A549 (cell line): ENCODE data around the gene CCL25. TPM values are rescaled to one million over a fixed set of nuclear protein-coding genes. Genes with fewer than 3 reads are reported as not detected.

Source experiments
- ATAC-seq, 2 experiments: fragments of 200-7000 bp in 1 of 2; fragments of >200 bp in 1 of 2; cut with Nextera tagmentation in 1 of 2; cut with Tn5 transposase in 1 of 2; 3 replicates each; pipeline versions ENCODE4 v1.8.0 to v1.9.1; 2018 to 2020; ENCODE audit warnings: mild to moderate bottlenecking in 1 of 2, moderate library complexity in 1 of 2
- CTCF ChIA-PET: fragments of 300-600 bp; sonication (Branson Sonifier 250); formaldehyde crosslinking; extraction: SDS; loops from one replicate; lab custom pipeline; 2021; ENCODE audit warnings: antibody characterized with exemption, inconsistent platforms; lab: Yijun Ruan, JAX
- POLR2A ChIA-PET: fragments of 350-600 bp; formaldehyde crosslinking; extraction: SDS; loops from one replicate; lab custom pipeline; 2021; ENCODE audit warnings: antibody characterized with exemption, inconsistent platforms; lab: Yijun Ruan, JAX
- DNase-seq, 2 experiments: peaks; one replicate each; pipeline versions ENCODE4 v3.0.0 to v3.0.0-alpha.2; 2011 to 2016; ENCODE audit warnings: low read depth in 1 of 2, low spot score in 1 of 2
- FAIRE-seq: peaks from 2 replicates; lab custom pipeline; 2011; peaks lifted over from hg19 to GRCh38; lab: Jason Lieb, UNC
- H3K27ac ChIP-seq, 2 experiments: fragments of >200 bp; sonication (Bioruptor Twin); formaldehyde crosslinking; 3 replicates each; pipeline ENCODE4 v1.5.1; 2016 to 2017
- H3K4me1 ChIP-seq: fragments of >200 bp; sonication (Bioruptor Twin); formaldehyde crosslinking; 3 replicates; pipeline ENCODE4 v1.6.1; 2016
- H3K4me2 ChIP-seq: fragments of >200 bp; sonication (Bioruptor Twin); formaldehyde crosslinking; 3 replicates; pipeline ENCODE4 v1.6.1; 2016
- H3K4me3 ChIP-seq: fragments of >200 bp; sonication (Bioruptor Twin); formaldehyde crosslinking; 3 replicates; pipeline ENCODE4 v1.5.1; 2016
- H3K9me3 ChIP-seq: fragments of >200 bp; sonication (Bioruptor Twin); formaldehyde crosslinking; 3 replicates; pipeline ENCODE4 v1.6.1; 2016
- BHLHE40 ChIP-seq: IDR thresholded peaks from 2 replicates; pipeline ENCODE4 v1.6.1; 2012; ENCODE audit warnings: low read depth, low read length, inconsistent platforms
- CBX2 ChIP-seq: fragments of 200-600 bp; sonication (generic); IDR thresholded peaks from 2 replicates; pipeline ENCODE4 v1.6.1; 2016; ENCODE audit warnings: low read depth, mild to moderate bottlenecking, borderline replicate concordance
- CEBPB ChIP-seq, 2 experiments: fragments of >200 bp in 1 of 2; sonication (Bioruptor Twin) in 1 of 2; formaldehyde crosslinking in 1 of 2; IDR thresholded peaks; 2 replicates each; pipeline ENCODE4 v1.6.1; 2012 to 2016
- CHD2 ChIP-seq: fragments of 150-350 bp; IDR thresholded peaks from 2 replicates; pipeline ENCODE4 v1.6.1; 2014; ENCODE audit warnings: low read length; ENCODE audit not compliant: partially characterized antibody
- EP300 ChIP-seq, 2 experiments: fragments of >200 bp; sonication (Bioruptor Twin); formaldehyde crosslinking; IDR thresholded peaks; 2 replicates in 1 of 2; 3 replicates in 1 of 2; pipeline ENCODE4 v1.6.1; 2016 to 2017
- FOXS1 ChIP-seq: fragments of 250-450 bp; sonication (Bioruptor Pico); IDR thresholded peaks from 2 replicates; pipeline ENCODE4 v1.5.0; 2020; ENCODE audit warnings: mild to moderate bottlenecking, moderate library complexity
- GATA3 ChIP-seq: IDR thresholded peaks from 2 replicates; pipeline ENCODE4 v1.6.1; 2012; ENCODE audit warnings: borderline replicate concordance
- HOXB13 ChIP-seq: fragments of 250-450 bp; sonication (Bioruptor Pico); IDR thresholded peaks from 2 replicates; pipeline ENCODE4 v1.5.0; 2020; ENCODE audit warnings: low read depth, mild to moderate bottlenecking, moderate library complexity
- JUN ChIP-seq, 2 experiments: fragments of >200 bp; sonication (Bioruptor Twin); formaldehyde crosslinking; IDR thresholded peaks; 2 replicates in 1 of 2; 3 replicates in 1 of 2; pipeline ENCODE4 v1.6.1; 2016 to 2017
- JUNB ChIP-seq: fragments of >200 bp; sonication (Bioruptor Twin); formaldehyde crosslinking; IDR thresholded peaks from 2 replicates; pipeline ENCODE4 v1.6.1; 2016
- MAZ ChIP-seq: fragments of 150-350 bp; IDR thresholded peaks from 2 replicates; pipeline ENCODE4 v1.6.1; 2014; ENCODE audit warnings: antibody characterized with exemption, low read depth, low read length, borderline replicate concordance
- MYC ChIP-seq: IDR thresholded peaks from 2 replicates; pipeline ENCODE4 v1.6.1; 2012; ENCODE audit warnings: mild to moderate bottlenecking, inconsistent platforms, low read length, improper control_type of control experiment, borderline replicate concordance
- NPAS2 ChIP-seq: fragments of 250-450 bp; sonication (Bioruptor Pico); IDR thresholded peaks from 2 replicates; pipeline ENCODE4 v1.8.0; 2022; ENCODE audit warnings: mild to moderate bottlenecking, moderate library complexity, borderline replicate concordance
- PHF8 ChIP-seq: fragments of 200-600 bp; sonication (generic); IDR thresholded peaks from 2 replicates; pipeline ENCODE4 v1.6.1; 2016; ENCODE audit warnings: low read depth, mild to moderate bottlenecking, antibody characterized with exemption, moderate library complexity, borderline replicate concordance
- POLR2AphosphoS2 ChIP-seq: conservative IDR thresholded peaks from 2 replicates; pipeline ENCODE4 v1.6.1; 2012; ENCODE audit warnings: low read length, improper control_type of control experiment, inconsistent platforms
- TFCP2L1 ChIP-seq: fragments of 250-450 bp; sonication (Bioruptor Pico); IDR thresholded peaks from 2 replicates; pipeline ENCODE4 v1.5.0; 2021; ENCODE audit warnings: mild to moderate bottlenecking
- ZC3H11A ChIP-seq: fragments of 450-650 bp; IDR thresholded peaks from 2 replicates; pipeline ENCODE4 v1.6.1; 2014; ENCODE audit warnings: antibody characterized with exemption, mild to moderate bottlenecking
- ZNF302 ChIP-seq: fragments of 250-450 bp; sonication (Bioruptor Pico); IDR thresholded peaks from 2 replicates; pipeline ENCODE4 v1.9.0; 2021; ENCODE audit warnings: inconsistent platforms, mild to moderate bottlenecking, moderate library complexity
- WGBS: methylation state at CpG from one replicate; pipeline ENCODE4 v1.1.6; 2017; ENCODE audit errors: missing lambda C conversion rate; 5-methylcytosine and 5-hydroxymethylcytosine counted together
- polyA plus RNA-seq, 4 experiments: library from polyadenylated mRNA; depleted of rRNA in 3 of 4; stranded (reverse); fragments of >200 nt; fragmentation: RNase III in 1 of 4; extraction: RNeasy Plus Mini Kit Qiagen cat#74134 plus additional on column Dnase treatment in 1 of 4; gene quantifications; 2 replicates in 3 of 4; 3 replicates in 1 of 4; pipeline ENCODE4 v1.2.3, GENCODE V29; 2011 to 2017
- TF ChIP-seq, protein P1 (sequence below): fragments of 250-450 bp; sonication (Bioruptor Pico); IDR thresholded peaks from 2 replicates; pipeline ENCODE4 v1.5.0; 2020; ENCODE audit warnings: low read depth, mild to moderate bottlenecking, moderate library complexity
- TF ChIP-seq, protein P2 (sequence below): IDR thresholded peaks from 2 replicates; pipeline ENCODE4 v1.6.1; 2012
- TF ChIP-seq, protein P3 (sequence below): fragments of 250-450 bp; sonication (Bioruptor Pico); IDR thresholded peaks from 2 replicates; pipeline ENCODE4 v1.5.0; 2021; ENCODE audit warnings: mild to moderate bottlenecking, moderate library complexity, borderline replicate concordance

The CCL25 gene
- polyA plus RNA-seq, 2 of the 4 experiments (the other 2 are of a cell fraction) = not detected

DNA sequence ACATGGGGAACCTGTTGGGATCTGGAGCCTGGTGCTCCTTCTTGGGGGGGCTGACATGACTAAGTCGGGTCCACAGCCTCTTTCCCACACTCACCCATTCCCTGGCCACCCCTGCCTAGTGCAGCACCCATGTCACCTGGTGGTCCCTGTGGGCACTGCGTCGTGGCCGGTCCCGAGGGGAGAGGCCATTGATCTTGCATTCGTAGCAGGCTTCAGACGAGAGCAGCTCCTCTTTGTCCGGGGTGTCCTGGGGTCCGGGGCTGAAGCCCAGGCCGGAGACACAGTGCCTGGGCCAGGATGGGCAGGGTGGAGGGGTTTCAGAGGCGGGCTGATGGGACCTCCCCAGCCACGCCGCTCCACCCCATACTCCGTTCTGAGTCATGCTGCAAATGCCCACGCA lies 19.4 kb downstream of the CCL25 start:
- Histone ChIP-seq H3K27ac (no peak overlapping the region), H3K4me2 (no peak overlapping the region), H3K4me1 (no peaks in the 10 kb centered on the region), H3K4me3 (no peak overlapping the region), H3K9me3 (peaks cover 7% of the 10 kb centered on the region; the same call in 2 of the 3 replicates)
- 49% methylated on average over 9 of the region's 15 CpGs for WGBS
- ATAC-seq (no peak; a peak in 2 of 6 replicates), DNase-seq (no peak), FAIRE-seq (no peak)
- ChIA-PET CTCF (interaction anchor here (1.0 kb wide), 1 partner anchor 29 kb away, joined by 4 read pairs; no protein-coding TSS in a partner anchor), POLR2A (no interaction called here)
- TF ChIP-seq TFCP2L1 (CRISPR knock-in tag) (no peak), CBX2 (no peak), MAZ (no peak), GATA3 (no peak), HOXB13 (CRISPR knock-in tag) (no peak), NPAS2 (no peak), ZNF302 (CRISPR knock-in tag) (no peak), ZC3H11A (no peak), JUN (IDR thresholded peaks at IDR 0.05) (no peak), BHLHE40 (no peak), MYC (no peak), JUNB (no peak), POLR2AphosphoS2 (no peak)
- TF ChIP-seq, protein P1, sequence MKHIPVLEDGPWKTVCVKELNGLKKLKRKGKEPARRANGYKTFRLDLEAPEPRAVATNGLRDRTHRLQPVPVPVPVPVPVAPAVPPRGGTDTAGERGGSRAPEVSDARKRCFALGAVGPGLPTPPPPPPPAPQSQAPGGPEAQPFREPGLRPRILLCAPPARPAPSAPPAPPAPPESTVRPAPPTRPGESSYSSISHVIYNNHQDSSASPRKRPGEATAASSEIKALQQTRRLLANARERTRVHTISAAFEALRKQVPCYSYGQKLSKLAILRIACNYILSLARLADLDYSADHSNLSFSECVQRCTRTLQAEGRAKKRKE (CRISPR knock-in tag) = no peak
- TF ChIP-seq, protein P2, sequence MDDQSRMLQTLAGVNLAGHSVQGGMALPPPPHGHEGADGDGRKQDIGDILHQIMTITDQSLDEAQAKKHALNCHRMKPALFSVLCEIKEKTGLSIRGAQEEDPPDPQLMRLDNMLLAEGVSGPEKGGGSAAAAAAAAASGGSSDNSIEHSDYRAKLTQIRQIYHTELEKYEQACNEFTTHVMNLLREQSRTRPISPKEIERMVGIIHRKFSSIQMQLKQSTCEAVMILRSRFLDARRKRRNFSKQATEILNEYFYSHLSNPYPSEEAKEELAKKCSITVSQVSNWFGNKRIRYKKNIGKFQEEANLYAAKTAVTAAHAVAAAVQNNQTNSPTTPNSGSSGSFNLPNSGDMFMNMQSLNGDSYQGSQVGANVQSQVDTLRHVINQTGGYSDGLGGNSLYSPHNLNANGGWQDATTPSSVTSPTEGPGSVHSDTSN = no peak
- TF ChIP-seq, protein P3, sequence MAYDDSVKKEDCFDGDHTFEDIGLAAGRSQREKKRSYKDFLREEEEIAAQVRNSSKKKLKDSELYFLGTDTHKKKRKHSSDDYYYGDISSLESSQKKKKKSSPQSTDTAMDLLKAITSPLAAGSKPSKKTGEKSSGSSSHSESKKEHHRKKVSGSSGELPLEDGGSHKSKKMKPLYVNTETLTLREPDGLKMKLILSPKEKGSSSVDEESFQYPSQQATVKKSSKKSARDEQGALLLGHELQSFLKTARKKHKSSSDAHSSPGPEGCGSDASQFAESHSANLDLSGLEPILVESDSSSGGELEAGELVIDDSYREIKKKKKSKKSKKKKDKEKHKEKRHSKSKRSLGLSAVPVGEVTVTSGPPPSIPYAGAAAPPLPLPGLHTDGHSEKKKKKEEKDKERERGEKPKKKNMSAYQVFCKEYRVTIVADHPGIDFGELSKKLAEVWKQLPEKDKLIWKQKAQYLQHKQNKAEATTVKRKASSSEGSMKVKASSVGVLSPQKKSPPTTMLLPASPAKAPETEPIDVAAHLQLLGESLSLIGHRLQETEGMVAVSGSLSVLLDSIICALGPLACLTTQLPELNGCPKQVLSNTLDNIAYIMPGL (CRISPR knock-in tag) = no peak

DNA sequence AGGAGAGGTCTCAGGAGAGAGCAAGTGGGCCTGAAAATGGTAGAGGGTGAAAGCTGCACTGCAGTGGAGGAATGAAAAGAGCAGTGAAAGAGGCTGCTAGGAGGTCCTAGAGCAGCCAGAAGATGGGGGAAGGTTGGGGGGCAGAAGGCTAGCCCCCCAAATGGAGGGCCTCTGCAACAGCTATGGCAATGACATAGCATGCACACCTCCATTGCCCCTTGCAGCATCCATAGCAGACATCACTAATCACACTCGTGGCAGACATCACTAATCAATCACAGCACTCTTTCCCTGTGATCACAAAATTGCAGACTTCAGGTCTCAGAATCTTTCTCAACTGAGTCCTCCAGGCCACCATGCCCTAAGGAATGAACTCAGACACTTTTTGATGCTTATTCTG lies 21.9 kb downstream of the CCL25 start:
- Histone ChIP-seq H3K4me1 (no peaks in the 10 kb centered on the region), H3K27ac (no peak overlapping the region), H3K4me2 (no peak overlapping the region), H3K4me3 (no peak overlapping the region), H3K9me3 (peaks cover under 1% of the 10 kb centered on the region; the same call in 2 of the 3 replicates)
- DNase-seq (no peak), ATAC-seq (no peak), FAIRE-seq (no peak)
- CTCF ChIA-PET = interaction anchor here (0.6 kb wide), 1 partner anchor 1737 kb away, joined by 3 read pairs; no protein-coding TSS in a partner anchor
- TF ChIP-seq CEBPB (IDR thresholded peaks at IDR 0.05) (no peak), ZNF302 (CRISPR knock-in tag) (no peak), PHF8 (no peak), TFCP2L1 (CRISPR knock-in tag) (no peak), EP300 (IDR thresholded peaks at IDR 0.05) (no peak), HOXB13 (CRISPR knock-in tag) (no peak), CHD2 (no peak), FOXS1 (CRISPR knock-in tag) (no peak), BHLHE40 (no peak), NPAS2 (no peak), MYC (no peak)
- WGBS = 55% methylated on average over 1 of the region's 1 CpG
- POLR2A ChIA-PET = no interaction called here
